HL-60 (cell line): ENCODE results near the gene FPR1.

Experiments used
- DNase-seq, 2 experiments: peaks; one replicate each; pipeline ENCODE4 v3.0.0-alpha.2; 2010 to 2020; ENCODE audit warnings: low read depth in 1 of 2, low spot score in 1 of 2
- H3K27ac ChIP-seq: fragments of 250-450 bp; sonication (Bioruptor Pico); replicated peaks from 2 replicates; pipeline ENCODE4 v1.5.1; 2020; ENCODE audit warnings: mild to moderate bottlenecking, moderate library complexity
- H3K27me3 ChIP-seq: fragments of 250-450 bp; sonication (Bioruptor Pico); 2 replicates; pipeline ENCODE4 v1.5.1; 2021; ENCODE audit warnings: mild to moderate bottlenecking, moderate library complexity; ENCODE audit not compliant: insufficient read depth, poor library complexity, severe bottlenecking
- H3K4me3 ChIP-seq: replicated peaks from 2 replicates; pipeline ENCODE4 v1.5.1; 2011; ENCODE audit warnings: mild to moderate bottlenecking, control low read depth, low read length; ENCODE audit not compliant: insufficient read depth
- GABPA ChIP-seq: IDR thresholded peaks from 2 replicates; pipeline ENCODE4 v1.6.1; 2012; ENCODE audit warnings: low read depth
- POLR2AphosphoS5 ChIP-seq: IDR thresholded peaks from 2 replicates; pipeline ENCODE4 v1.6.1; 2012; ENCODE audit warnings: low read depth
- REST ChIP-seq: IDR thresholded peaks from 2 replicates; pipeline ENCODE4 v1.6.1; 2012; ENCODE audit warnings: low read depth; ENCODE audit not compliant: insufficient replicate concordance
- SPI1 ChIP-seq: IDR thresholded peaks from 2 replicates; pipeline ENCODE4 v1.6.1; 2012; ENCODE audit warnings: low read depth, mild to moderate bottlenecking, borderline replicate concordance
- TF ChIP-seq, protein P1 (sequence below): IDR thresholded peaks from one replicate; pipeline ENCODE4 v1.5.1; 2011; ENCODE audit warnings: low read length, control low read depth, inconsistent platforms; ENCODE audit not compliant: insufficient read depth

The FPR1 gene

GRCh38 chr19:51799034-51799773 lies 47.5 kb upstream of the FPR1 start:
- TF ChIP-seq, protein P1, sequence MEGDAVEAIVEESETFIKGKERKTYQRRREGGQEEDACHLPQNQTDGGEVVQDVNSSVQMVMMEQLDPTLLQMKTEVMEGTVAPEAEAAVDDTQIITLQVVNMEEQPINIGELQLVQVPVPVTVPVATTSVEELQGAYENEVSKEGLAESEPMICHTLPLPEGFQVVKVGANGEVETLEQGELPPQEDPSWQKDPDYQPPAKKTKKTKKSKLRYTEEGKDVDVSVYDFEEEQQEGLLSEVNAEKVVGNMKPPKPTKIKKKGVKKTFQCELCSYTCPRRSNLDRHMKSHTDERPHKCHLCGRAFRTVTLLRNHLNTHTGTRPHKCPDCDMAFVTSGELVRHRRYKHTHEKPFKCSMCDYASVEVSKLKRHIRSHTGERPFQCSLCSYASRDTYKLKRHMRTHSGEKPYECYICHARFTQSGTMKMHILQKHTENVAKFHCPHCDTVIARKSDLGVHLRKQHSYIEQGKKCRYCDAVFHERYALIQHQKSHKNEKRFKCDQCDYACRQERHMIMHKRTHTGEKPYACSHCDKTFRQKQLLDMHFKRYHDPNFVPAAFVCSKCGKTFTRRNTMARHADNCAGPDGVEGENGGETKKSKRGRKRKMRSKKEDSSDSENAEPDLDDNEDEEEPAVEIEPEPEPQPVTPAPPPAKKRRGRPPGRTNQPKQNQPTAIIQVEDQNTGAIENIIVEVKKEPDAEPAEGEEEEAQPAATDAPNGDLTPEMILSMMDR: no peak
- TF ChIP-seq POLR2AphosphoS5 (no peak), SPI1 (no peak), REST (no peak), GABPA (no peak)
- Histone ChIP-seq H3K4me3 (no peak overlapping the region), H3K27ac (no peak overlapping the region), H3K27me3 (no peaks in the 10 kb centered on the region)
- no peak for DNase-seq

DNA sequence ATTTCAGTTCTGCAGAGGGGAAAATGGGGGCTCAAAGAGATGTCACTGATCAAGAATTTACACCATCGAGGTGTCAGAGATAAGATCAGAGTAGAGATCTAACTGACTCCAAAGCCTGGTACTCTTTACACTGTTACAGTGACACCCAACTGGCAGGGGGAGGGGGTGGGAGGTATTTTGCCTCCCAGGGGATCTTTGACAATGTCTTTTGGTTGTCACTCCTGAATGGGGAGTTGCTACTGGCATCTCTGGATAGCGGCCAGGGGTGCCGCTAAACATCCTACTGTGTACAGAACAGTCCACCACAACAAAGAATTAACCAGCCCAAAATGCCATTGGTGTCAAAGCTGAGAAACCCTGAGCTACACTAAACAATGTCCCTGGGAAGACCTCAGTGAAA lies 46.4 kb upstream of the FPR1 start:
- no peaks in the 10 kb centered on the region for H3K27me3 ChIP-seq
- DNase-seq: no peak
- no peak overlapping the region for H3K4me3 ChIP-seq
- TF ChIP-seq GABPA (no peak), REST (no peak), POLR2AphosphoS5 (no peak), SPI1 (no peak)
- TF ChIP-seq, protein P1: no peak
- no peak overlapping the region for H3K27ac ChIP-seq

- H3K27ac ChIP-seq: no peak overlapping the region
These were observed 45.8 kb upstream of the FPR1 start for GRCh38 chr19:51797480-51797879.

DNA sequence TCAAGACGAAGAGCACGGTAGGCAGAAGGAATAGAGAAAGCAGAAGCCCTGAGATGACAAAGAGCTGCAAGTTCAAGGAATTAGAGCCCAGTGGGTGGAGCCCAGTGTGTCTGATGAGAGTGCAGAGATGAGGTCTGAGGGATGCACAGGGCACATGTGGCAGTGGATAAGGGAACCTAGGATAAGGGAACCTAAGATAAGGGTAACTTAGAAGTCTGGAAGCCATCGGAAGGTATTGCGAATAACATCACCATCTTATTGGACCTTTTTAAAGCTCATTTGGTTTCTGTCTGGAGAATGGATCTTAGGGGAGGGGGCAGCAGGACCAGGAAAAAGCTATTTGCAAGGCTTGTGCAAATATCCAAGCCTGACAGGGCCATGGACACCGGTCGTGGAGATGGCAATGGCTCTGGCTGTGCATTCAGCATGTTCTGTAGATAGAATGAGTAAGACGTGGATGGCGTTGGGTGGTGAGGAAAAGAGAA lies 44.6 kb upstream of the FPR1 start:
- Histone ChIP-seq H3K4me3 (no peak overlapping the region), H3K27ac (no peak overlapping the region), H3K27me3 (no peaks in the 10 kb centered on the region)
- DNase-seq: no peak
- TF ChIP-seq SPI1: no peak
- TF ChIP-seq GABPA: no peak
- TF ChIP-seq REST: no peak
- TF ChIP-seq POLR2AphosphoS5: no peak
- TF ChIP-seq, protein P1: no peak

More at GRCh38 chr19:51797480-51797879, 45.8 kb upstream of the FPR1 start:
- Histone ChIP-seq H3K4me3 (no peak overlapping the region), H3K27me3 (no peaks in the 10 kb centered on the region)
- TF ChIP-seq GABPA: no peak
- no peak for DNase-seq
